Liver (tissue), 9 donors: ENCODE data around the gene SERTAD3. TPM values are rescaled to one million over a fixed set of nuclear protein-coding genes. Genes with fewer than 3 reads are reported as not detected.

Experiments used
- DNase-seq: peaks from one replicate; pipeline ENCODE4 v3.0.0-alpha.2; 2017; ENCODE audit warnings: low spot score
- H3K27ac ChIP-seq, 2 donors: one replicate each; pipeline ENCODE4 v1.7.0; 2013; ENCODE audit warnings: inconsistent platforms in 2 of 2, low read length in 2 of 2, control low read depth in 1 of 2, low read depth in 1 of 2, mild to moderate bottlenecking in 1 of 2
- H3K27me3 ChIP-seq, 4 donors: one replicate each; pipeline versions ENCODE4 v1.6.1 to v1.7.0; 2013; ENCODE audit warnings: low read length in 3 of 4, inconsistent platforms in 1 of 4, mild to moderate bottlenecking in 1 of 4, moderate library complexity in 1 of 4; ENCODE audit not compliant: control insufficient read depth in 4 of 4, insufficient read depth in 4 of 4
- H3K36me3 ChIP-seq, 4 donors: one replicate each; pipeline versions ENCODE4 v1.6.1 to v1.7.0; 2013; ENCODE audit warnings: low read length in 3 of 4, mild to moderate bottlenecking in 3 of 4, low read depth in 1 of 4, moderate library complexity in 1 of 4; ENCODE audit not compliant: control insufficient read depth in 4 of 4, insufficient read depth in 3 of 4
- H3K4me1 ChIP-seq, 4 donors: one replicate each; pipeline versions ENCODE4 v1.6.1 to v1.7.0; 2013; ENCODE audit warnings: low read length in 3 of 4, mild to moderate bottlenecking in 3 of 4, moderate library complexity in 1 of 4; ENCODE audit not compliant: control insufficient read depth in 4 of 4, insufficient read depth in 4 of 4
- H3K4me3 ChIP-seq, 3 donors: one replicate each; pipeline versions ENCODE4 v1.6.1 to v1.7.0; 2013; ENCODE audit warnings: low read length in 3 of 3, control low read depth in 1 of 3, low read depth in 1 of 3, mild to moderate bottlenecking in 1 of 3
- H3K9ac ChIP-seq, 2 donors: one replicate each; pipeline ENCODE4 v1.7.0; 2013; ENCODE audit warnings: low read length in 2 of 2, mild to moderate bottlenecking in 2 of 2, moderate library complexity in 2 of 2, control low read depth in 1 of 2, low read depth in 1 of 2
- H3K9me3 ChIP-seq, 4 donors: one replicate each; pipeline versions ENCODE4 v1.6.1 to v1.7.0; 2013; ENCODE audit warnings: low read length in 3 of 4; ENCODE audit not compliant: control insufficient read depth in 4 of 4
- ATF3 ChIP-seq: IDR thresholded peaks from 2 replicates; pipeline ENCODE4 v1.6.1; 2016; ENCODE audit warnings: antibody characterized with exemption
- CTCF ChIP-seq: fragments of 150-350 bp; IDR thresholded peaks from 2 replicates; pipeline ENCODE4 v1.5.1; 2017; ENCODE audit warnings: improper control_type of control experiment, low read depth, low read length; ENCODE audit not compliant: missing input control
- EGR1 ChIP-seq, 2 donors: IDR thresholded peaks; 2 replicates each; pipeline ENCODE4 v1.6.1; 2016 to 2018; ENCODE audit warnings: antibody characterized with exemption in 2 of 2, low read depth in 2 of 2
- FOXA1 ChIP-seq: IDR thresholded peaks from 2 replicates; pipeline ENCODE4 v1.6.1; 2016; ENCODE audit warnings: antibody characterized with exemption
- FOXA2 ChIP-seq: IDR thresholded peaks from 2 replicates; pipeline ENCODE4 v1.6.1; 2016; ENCODE audit warnings: antibody characterized with exemption
- GABPA ChIP-seq, 2 donors: IDR thresholded peaks in 1 of 2; conservative IDR thresholded peaks in 1 of 2; 2 replicates each; pipeline ENCODE4 v1.6.1; 2016; ENCODE audit warnings: antibody characterized with exemption in 2 of 2, mild to moderate bottlenecking in 1 of 2, moderate library complexity in 1 of 2
- HNF4A ChIP-seq, 2 donors: conservative IDR thresholded peaks; 2 replicates each; pipeline ENCODE4 v1.6.1; 2016; ENCODE audit warnings: antibody characterized with exemption in 2 of 2, mild to moderate bottlenecking in 2 of 2
- HNF4G ChIP-seq: IDR thresholded peaks from 2 replicates; pipeline ENCODE4 v1.6.1; 2016; ENCODE audit warnings: antibody characterized with exemption
- NR2F2 ChIP-seq: IDR thresholded peaks from 2 replicates; pipeline ENCODE4 v1.6.1; 2016; ENCODE audit warnings: antibody characterized with exemption
- RAD21 ChIP-seq, 2 donors: IDR thresholded peaks; 2 replicates each; pipeline ENCODE4 v1.6.1; 2016; ENCODE audit warnings: antibody characterized with exemption in 2 of 2, mild to moderate bottlenecking in 2 of 2
- REST ChIP-seq: IDR thresholded peaks from 2 replicates; pipeline ENCODE4 v1.6.1; 2016; ENCODE audit warnings: antibody characterized with exemption, mild to moderate bottlenecking
- RXRA ChIP-seq, 2 donors: IDR thresholded peaks; 2 replicates each; pipeline ENCODE4 v1.6.1; 2017 to 2018; ENCODE audit warnings: antibody characterized with exemption in 2 of 2, mild to moderate bottlenecking in 1 of 2
- SP1 ChIP-seq: IDR thresholded peaks from 2 replicates; pipeline ENCODE4 v1.6.1; 2018; ENCODE audit warnings: antibody characterized with exemption, mild to moderate bottlenecking
- TAF1 ChIP-seq: conservative IDR thresholded peaks from 2 replicates; pipeline ENCODE4 v1.6.1; 2016; ENCODE audit warnings: antibody characterized with exemption, mild to moderate bottlenecking
- YY1 ChIP-seq: IDR thresholded peaks from 2 replicates; pipeline ENCODE4 v1.6.1; 2016; ENCODE audit warnings: antibody characterized with exemption, mild to moderate bottlenecking
- ZBTB33 ChIP-seq: IDR thresholded peaks from 2 replicates; pipeline ENCODE4 v1.6.1; 2016; ENCODE audit warnings: antibody characterized with exemption
- WGBS: extraction: QIAGEN DNeasy Blood & Tissue Kit; methylation state at CpG from one replicate; pipeline ENCODE4 v1.1.7; 2013; 5-methylcytosine and 5-hydroxymethylcytosine counted together
- polyA plus RNA-seq, 2 donors: library from polyadenylated mRNA; stranded (reverse) in 1 of 2; unstranded in 1 of 2; fragments of 200-250 nt in 1 of 2; fragments of >200 nt in 1 of 2; fragmentation: Nextera tagmentation in 1 of 2; extraction: Ambion mirVana in 1 of 2; gene quantifications; one replicate each; pipeline versions ENCODE4 v1.2.1 to v1.2.3, GENCODE V29; 2013 to 2015
- total RNA-seq, 2 donors: library from RNA; depleted of rRNA; stranded (reverse); fragments of >200 nt; gene quantifications; one replicate each; pipeline ENCODE4 v1.2.3, GENCODE V29; 2014
- TF ChIP-seq, protein P1 (sequence below): IDR thresholded peaks from 2 replicates; pipeline ENCODE4 v1.6.1; 2016; ENCODE audit warnings: antibody characterized with exemption
- donor health status: healthy.
- donor health status: healthy.
- donor health status: healthy.
- donor health status: healthy.
- donor health status: healthy.

The SERTAD3 gene
- total and polyA plus RNA-seq, 4 donors = 6.1 to 8.9 (median 6.9) TPM

DNA sequence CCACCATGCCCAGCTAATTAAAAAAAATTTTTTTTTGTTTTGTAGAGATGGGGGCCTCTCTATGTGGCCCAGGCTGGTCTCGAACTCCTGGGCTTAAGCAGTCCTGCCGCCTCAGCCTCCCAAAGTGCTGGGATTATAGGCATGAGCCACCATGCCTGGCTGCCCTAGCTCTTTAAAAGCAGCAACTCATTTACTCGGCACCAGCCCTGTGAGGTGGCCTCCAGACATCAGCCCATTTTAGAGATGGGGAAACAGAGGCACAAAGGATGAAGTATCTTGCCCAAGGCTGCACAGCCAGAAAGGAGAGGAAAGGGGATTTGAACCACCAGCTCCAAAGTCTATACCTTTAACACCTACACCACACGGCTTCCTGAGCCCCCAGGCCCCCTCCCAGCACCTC, 31.3 kb downstream of the SERTAD3 start:
- H3K9me3 ChIP-seq = no peaks in the 10 kb centered on the region
- WGBS = 72% methylated on average over 4 of the region's 4 CpGs
- H3K36me3 ChIP-seq = no peaks in the 10 kb centered on the region
- peaks cover 0 to 4% (median 0%) of the 10 kb centered on the region in 4 donors for H3K4me1 ChIP-seq
- H3K9ac ChIP-seq = no peak overlapping the region
- DNase-seq = no peak
- H3K4me3 ChIP-seq = no peak overlapping the region
- no peak overlapping the region for H3K27ac ChIP-seq
- TF ChIP-seq EGR1 (IDR thresholded peaks at IDR 0.05; ENCODE audit: low read depth in 2 of 2) (no peak), SP1 (no peak), CTCF (no peak), YY1 (no peak), TAF1 (no peak), REST (no peak), RXRA (IDR thresholded peaks at IDR 0.05) (no peak), FOXA1 (no peak), HNF4G (no peak), HNF4A (conservative IDR thresholded peaks at IDR 0.05) (no peak), ATF3 (no peak), FOXA2 (no peak), GABPA (IDR thresholded peaks at IDR 0.05 in 1 of 2, conservative IDR thresholded peaks at IDR 0.05 in 1 of 2) (no peak)
- TF ChIP-seq, protein P1, sequence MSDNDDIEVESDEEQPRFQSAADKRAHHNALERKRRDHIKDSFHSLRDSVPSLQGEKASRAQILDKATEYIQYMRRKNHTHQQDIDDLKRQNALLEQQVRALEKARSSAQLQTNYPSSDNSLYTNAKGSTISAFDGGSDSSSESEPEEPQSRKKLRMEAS = no peak
- H3K27me3 ChIP-seq = no peaks in the 10 kb centered on the region

DNA sequence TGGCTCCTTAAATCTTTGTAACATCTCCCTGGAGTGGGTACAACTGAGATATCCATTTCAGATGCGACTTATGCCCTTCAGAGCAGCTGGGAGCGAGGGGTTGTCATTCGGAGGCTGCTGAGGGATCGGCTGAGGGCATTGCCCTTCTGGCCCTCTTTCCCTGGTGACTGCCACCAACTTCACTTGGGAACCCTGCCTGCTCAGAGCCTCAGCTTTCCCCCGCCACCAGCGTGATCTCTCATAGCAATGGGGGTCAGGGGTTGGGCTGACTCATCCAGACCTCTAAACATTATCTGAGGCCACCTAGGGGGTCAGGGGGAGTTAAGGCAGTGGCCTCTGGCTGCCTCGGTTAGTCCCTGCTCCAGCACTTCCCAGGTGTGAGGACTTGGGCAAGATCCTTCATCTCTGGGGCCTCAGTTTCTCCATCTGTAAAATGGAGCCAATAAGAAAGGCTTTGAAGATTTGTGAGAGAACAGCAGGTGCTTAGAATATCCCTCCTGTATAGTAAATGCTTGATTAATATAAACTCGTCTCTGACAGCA, 32.1 kb downstream of the SERTAD3 start:
- no peak overlapping the region for H3K27ac ChIP-seq
- no peaks in the 10 kb centered on the region for H3K9me3 ChIP-seq
- no peak for DNase-seq
- H3K27me3 ChIP-seq = no peaks in the 10 kb centered on the region
- WGBS = 74% methylated on average over 8 of the region's 8 CpGs
- H3K36me3 ChIP-seq = no peaks in the 10 kb centered on the region
- H3K4me1 ChIP-seq = peaks cover 0 to 6% (median 0%) of the 10 kb centered on the region in 4 donors
- no peak overlapping the region for H3K4me3 ChIP-seq
- no peak overlapping the region for H3K9ac ChIP-seq
- no peak for TF ChIP-seq RXRA (IDR thresholded peaks at IDR 0.05)
- TF ChIP-seq RAD21 (IDR thresholded peaks at IDR 0.05) = no peak
- TF ChIP-seq CTCF = no peak
- no peak for TF ChIP-seq ZBTB33
- TF ChIP-seq GABPA (IDR thresholded peaks at IDR 0.05 in 1 of 2, conservative IDR thresholded peaks at IDR 0.05 in 1 of 2) = no peak
- TF ChIP-seq YY1 = no peak
- no peak for TF ChIP-seq EGR1 (IDR thresholded peaks at IDR 0.05; ENCODE audit: low read depth in 2 of 2)
- no peak for TF ChIP-seq FOXA2
- TF ChIP-seq, protein P1 = no peak
- no peak for TF ChIP-seq HNF4A (conservative IDR thresholded peaks at IDR 0.05)
- TF ChIP-seq HNF4G = no peak
- no peak for TF ChIP-seq NR2F2
- TF ChIP-seq FOXA1 = no peak
